HG02981 (cell line): ENCODE results near the gene OXGR1.
"Not testable (repeated sequence)": the region's sequence is repeated elsewhere in the genome, so short reads cannot be mapped to it uniquely, and the experiment has no call there.

Experiments
- ATAC-seq: cut with Tn5 transposase; IDR thresholded peaks from one replicate; pipeline ENCODE4 v1.9.1; 2021; ENCODE audit warnings: mild to moderate bottlenecking, moderate library complexity; ENCODE audit not compliant: unreplicated experiment

The OXGR1 gene

DNA sequence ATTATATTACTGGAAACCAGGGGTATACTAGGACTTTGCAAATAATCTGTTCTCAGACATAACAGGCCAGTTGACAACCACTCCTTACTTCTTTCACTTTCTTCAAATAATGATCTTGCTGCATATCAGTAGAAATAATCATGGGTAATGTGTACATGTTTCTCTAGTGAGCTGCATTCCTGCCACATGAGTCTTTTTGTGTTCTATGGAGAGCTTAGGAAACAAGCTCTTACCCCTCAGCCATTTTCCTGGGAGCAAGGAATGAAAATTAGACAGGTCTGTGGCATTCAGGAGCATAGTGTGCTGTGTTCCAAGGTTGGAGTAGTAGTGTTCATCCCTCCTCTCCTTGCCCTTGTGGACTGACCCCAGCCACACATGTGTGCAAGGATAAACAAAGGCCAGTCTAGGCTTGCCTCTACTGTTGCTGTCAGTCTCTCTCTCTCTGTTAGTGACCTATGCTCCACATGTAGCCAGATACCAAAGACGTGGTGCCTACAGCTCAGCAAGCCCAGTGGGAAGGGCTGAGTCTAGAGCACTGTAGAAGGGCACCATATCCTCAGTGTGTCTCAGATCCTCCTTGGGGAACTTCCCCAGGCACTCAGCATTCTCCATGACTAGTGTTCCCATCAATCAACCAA is 11.5 kb upstream of the OXGR1 start:
- ATAC-seq: no peak

- no peak for ATAC-seq
Measured at GRCh38 chr13:97004886-97005285, 10.6 kb upstream of the OXGR1 start.

DNA sequence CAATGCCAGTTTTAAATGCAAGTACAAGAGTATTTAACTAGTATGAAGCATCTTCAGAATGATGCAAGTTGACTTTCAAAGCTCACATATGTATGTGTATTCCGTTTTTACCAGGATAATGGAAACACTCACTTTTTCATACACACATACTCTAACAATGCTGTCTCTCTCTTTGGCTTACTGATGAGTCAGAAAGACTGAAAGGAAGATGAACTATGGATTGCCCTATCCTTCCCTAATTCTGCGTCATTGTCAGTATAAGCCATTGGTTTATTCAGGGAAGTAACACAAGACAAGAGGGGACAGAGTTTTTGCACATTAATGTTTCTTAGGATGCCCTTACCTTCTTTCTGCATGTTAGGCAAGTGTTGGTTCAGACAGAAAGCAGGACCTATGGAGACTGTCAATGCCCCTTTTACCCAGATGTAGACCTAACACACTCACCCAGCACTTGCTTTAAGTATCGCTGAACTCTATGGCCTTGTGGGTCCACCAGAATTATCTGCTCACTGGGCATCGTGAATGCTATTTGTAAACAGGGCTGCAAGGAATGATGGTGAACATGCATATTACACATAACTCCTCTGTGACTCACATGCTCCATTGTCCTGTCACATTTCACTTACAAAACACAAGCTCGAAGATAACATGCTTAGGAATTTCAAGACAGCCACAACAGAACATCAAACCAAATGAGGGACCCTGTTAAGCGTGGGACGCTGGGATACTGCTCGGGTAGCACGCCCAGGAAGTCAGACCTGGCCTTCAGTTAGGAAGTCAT is 10.0 kb upstream of the OXGR1 start:
- ATAC-seq: no peak

DNA sequence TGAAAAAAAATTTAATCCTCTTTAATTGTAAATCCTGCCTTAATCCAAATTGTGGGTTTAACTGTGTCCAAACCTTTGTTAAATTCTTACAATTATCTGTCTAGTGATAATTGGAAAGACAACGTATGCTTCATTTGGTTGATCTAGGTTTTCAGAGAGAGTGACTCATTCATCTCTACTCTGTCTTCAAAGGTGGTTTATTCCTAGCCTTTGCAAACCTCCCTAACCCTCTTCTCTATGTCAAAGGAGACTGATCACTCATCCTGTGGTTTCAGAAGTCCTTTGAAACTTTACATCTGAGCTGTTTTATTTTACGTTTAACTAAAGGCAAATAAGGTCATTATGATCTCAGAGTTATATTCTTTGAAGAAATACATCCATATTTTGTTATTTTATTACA is 8.8 kb upstream of the OXGR1 start:
- no peak for ATAC-seq

DNA sequence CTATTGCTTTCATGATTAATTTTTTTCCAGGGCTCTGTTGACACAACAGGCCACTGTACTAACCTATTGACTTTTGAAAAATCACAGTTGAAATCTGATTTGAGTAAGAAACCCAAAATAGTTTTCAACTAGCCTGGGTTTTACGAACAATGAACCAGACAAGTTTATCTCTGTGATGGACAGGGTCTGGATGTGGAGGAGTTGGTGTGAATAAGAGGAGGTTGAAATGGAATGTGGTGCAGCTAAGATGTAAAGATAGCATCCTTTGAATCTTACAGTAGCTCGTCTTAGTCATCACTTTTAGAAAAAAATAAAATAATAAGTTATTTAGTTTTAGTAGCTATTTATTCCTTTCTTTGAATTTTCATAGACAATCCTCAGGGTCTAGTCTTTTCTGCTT is 8.3 kb upstream of the OXGR1 start:
- ATAC-seq: no peak

GRCh38 chr13:97001636-97002035 is 7.4 kb upstream of the OXGR1 start:
- no peak for ATAC-seq

- ATAC-seq: no peak
Measured at GRCh38 chr13:97000295-97000925, 6.1 kb upstream of the OXGR1 start.

DNA sequence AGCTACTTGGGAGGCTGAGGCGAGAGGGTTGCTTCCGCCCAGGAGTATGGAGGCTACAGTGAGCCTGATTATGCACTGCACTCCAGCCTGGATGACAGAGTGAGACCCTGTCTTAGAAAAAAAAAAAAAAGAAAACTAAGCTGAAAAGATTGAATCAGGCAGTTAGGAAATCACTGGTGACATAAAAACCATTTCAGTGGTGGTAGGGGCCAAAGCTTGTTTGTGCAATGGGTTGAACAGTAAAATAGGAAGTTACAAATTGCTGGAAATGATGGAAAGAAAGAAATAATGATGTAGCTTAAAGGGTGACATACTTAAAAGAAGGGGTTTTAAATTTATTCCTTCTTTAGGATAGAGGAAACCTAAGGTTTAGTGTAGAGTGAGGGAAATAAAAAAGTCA is 4.8 kb upstream of the OXGR1 start:
- ATAC-seq: no peak

DNA sequence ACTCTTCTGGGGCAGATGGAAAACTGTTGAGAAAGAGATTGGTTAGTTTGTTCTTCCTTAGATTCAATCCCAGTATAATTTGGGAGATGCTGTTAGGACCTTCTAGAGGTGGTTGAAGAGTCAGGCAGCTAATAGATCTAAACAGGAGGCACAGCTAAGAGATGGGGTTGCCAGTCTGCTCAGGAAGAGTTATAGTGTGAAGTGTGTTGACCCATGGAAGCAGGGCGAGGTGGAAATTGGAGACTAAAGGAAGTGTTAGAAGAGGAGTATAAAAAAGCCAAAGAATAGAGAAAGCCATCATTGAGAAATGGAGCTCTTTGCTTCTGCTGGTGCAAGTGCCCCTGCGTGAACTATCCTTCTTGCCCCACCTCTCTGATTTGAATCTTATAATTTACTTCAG is 3.8 kb upstream of the OXGR1 start:
- ATAC-seq: no peak

GRCh38 chr13:96996886-96997285 is 2.6 kb upstream of the OXGR1 start:
- no peak for ATAC-seq

DNA sequence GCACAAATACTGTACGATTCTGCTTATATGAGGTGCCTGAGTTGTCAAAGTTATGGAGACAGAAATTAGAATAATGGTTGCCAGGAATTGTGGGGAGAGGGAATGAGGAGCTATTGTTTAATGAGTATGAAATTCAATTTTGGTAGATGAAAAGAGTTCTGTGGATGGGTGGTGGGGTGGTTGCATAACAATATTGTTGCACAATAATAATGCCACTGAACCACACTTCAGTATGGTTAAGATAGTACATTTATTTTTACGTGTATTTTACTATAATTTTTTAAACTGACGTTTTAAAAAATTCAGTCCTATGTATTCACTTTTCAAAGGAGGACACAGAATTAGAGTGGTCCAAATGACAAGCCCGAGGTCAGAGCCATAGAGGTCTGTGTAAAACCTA is 1.8 kb upstream of the OXGR1 start:
- no peak for ATAC-seq

DNA sequence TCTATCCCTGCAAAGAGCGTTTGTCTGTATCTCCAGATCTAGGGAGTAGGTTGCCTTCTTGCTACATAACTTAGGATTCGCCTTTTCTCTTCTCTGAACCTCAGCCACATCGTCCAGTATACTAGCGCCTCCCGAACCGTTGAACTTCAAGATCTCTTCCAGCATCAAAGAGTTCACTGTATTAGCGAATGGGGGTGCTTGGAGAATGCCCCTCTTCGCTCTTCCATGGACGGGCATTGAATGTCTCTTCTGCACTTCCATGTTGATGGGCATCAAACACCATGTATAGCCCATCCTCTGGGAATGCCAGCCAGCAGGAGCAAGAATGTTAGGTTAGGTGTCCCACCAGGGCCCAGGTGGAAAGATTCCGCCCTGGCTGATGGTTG is 575 bp upstream of the OXGR1 start:
- no peak for ATAC-seq

- ATAC-seq: no peak
Measured at GRCh38 chr13:96993634-96994016, 651 bp downstream of the OXGR1 start.

- ATAC-seq: no peak
Measured at GRCh38 chr13:96992633-96993032, 1.6 kb downstream of the OXGR1 start.

- no peak for ATAC-seq
Measured at GRCh38 chr13:96991072-96991471, 3.2 kb downstream of the OXGR1 start.

- no peak for ATAC-seq
Measured at GRCh38 chr13:96988441-96988840, 5.8 kb downstream of the OXGR1 start.

DNA sequence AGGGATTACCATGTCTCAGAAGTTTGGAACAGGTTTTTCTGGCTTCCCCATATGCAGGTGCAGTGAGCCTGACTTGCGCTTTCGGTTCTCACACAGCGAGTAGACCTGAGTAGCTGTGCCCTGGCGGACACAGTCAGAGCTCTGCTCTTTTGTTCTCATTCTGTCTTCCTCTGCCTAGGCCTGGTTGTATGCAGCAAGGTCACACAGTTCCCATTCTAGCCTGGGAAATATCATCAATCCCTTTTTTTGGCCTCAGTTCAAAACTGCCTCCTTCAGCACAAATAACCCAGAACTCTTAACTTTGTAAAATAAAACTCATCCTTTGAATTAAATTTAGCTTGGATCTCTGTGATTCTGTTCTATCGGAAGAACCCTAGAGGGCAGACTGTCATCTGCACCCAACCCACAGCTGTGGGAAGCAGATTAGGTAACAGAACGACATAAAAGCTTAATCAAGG is 10.2 kb downstream of the OXGR1 start:
- ATAC-seq: peak; percentile 100

DNA sequence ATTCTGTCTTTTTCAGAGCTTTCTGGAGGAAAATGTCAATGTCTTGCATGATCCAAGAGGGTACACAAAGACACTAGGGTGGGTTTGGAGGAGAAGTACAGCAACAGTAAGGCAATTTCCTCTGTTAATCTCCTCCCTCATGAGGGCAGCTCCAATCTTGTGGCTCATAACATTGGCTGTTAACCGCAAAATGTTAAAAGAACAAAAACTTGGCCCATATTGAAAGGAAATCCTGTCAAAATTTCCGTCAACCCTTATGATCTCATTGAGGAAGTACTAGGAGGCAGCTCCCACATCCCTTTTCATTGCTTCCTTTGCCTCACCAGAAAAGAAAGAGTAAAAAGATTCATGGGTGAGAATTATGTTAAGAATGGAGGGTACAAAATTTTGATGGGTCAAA is 11.6 kb downstream of the OXGR1 start:
- no peak for ATAC-seq

- ATAC-seq: not testable (repeated sequence)
Measured at GRCh38 chr13:96979861-96980260, 14.4 kb downstream of the OXGR1 start.

- ATAC-seq: no peak
Measured at GRCh38 chr13:96968027-96968426, 26.2 kb downstream of the OXGR1 start.

- ATAC-seq: no peak
Measured at GRCh38 chr13:96967248-96967745, 27.0 kb downstream of the OXGR1 start.
